GM21367 (cell line): Measurements from ENCODE around the gene PIK3CB.

ENCODE experiments used
- ATAC-seq: cut with Tn5 transposase; IDR thresholded peaks from one replicate; pipeline ENCODE4 v1.9.1; 2021; ENCODE audit not compliant: unreplicated experiment

Gene PIK3CB

GRCh38 chr3:138768125-138768524, 66.6 kb downstream of the PIK3CB start:
- no peak for ATAC-seq

GRCh38 chr3:138767498-138768104, 67.1 kb downstream of the PIK3CB start:
- no peak for ATAC-seq

- ATAC-seq, result no peak
These were observed 73.7 kb downstream of the PIK3CB start for GRCh38 chr3:138761002-138761401.

GRCh38 chr3:138748190-138748589, 86.5 kb downstream of the PIK3CB start:
- no peak for ATAC-seq

- no peak for ATAC-seq
These were observed 87.5 kb downstream of the PIK3CB start for GRCh38 chr3:138747225-138747624.

- no peak for ATAC-seq
These were observed 94.7 kb downstream of the PIK3CB start for GRCh38 chr3:138740072-138740471.

- no peak for ATAC-seq
These were observed 102.3 kb downstream of the PIK3CB start for GRCh38 chr3:138732456-138732855.

- ATAC-seq, result no peak
These were observed 107.6 kb downstream of the PIK3CB start for GRCh38 chr3:138726946-138727730.

- peak; percentile 57 for ATAC-seq
These were observed 108.7 kb downstream of the PIK3CB start for GRCh38 chr3:138726042-138726441.

- ATAC-seq, result no peak
These were observed 109.6 kb downstream of the PIK3CB start for GRCh38 chr3:138725116-138725515.

- ATAC-seq, result no peak
These were observed 110.3 kb downstream of the PIK3CB start for GRCh38 chr3:138724443-138724842.

- no peak for ATAC-seq
These were observed 115.9 kb downstream of the PIK3CB start for GRCh38 chr3:138718849-138719248.

- peak; percentile 78 for ATAC-seq
These were observed 117.4 kb downstream of the PIK3CB start for GRCh38 chr3:138717348-138717747.

GRCh38 chr3:138712086-138712485, 122.6 kb downstream of the PIK3CB start:
- no peak for ATAC-seq

- no peak for ATAC-seq
These were observed 129.1 kb downstream of the PIK3CB start for GRCh38 chr3:138705675-138706074.

- ATAC-seq, result no peak
These were observed 137.9 kb downstream of the PIK3CB start for GRCh38 chr3:138696666-138697370.

GRCh38 chr3:138694287-138695007, 140.3 kb downstream of the PIK3CB start:
- no peak for ATAC-seq

GRCh38 chr3:138692152-138692551, 142.6 kb downstream of the PIK3CB start:
- ATAC-seq, result no peak

GRCh38 chr3:138691351-138691750, 143.4 kb downstream of the PIK3CB start:
- ATAC-seq, result no peak

GRCh38 chr3:138690036-138690435, 144.7 kb downstream of the PIK3CB start:
- no peak for ATAC-seq

- ATAC-seq, result no peak
These were observed 145.8 kb downstream of the PIK3CB start for GRCh38 chr3:138688871-138689299.
